Hepatocyte (in vitro differentiated cells): ENCODE results near the gene PPP2R2C.

Experiments used
- CTCF ChIP-seq: fragments of 200-600 bp; sonication (generic); IDR thresholded peaks from 2 replicates; pipeline ENCODE4 v1.5.1; 2016; ENCODE audit warnings: antibody characterized with exemption, mild to moderate bottlenecking; ENCODE audit not compliant: poor library complexity
- EZH2 ChIP-seq: fragments of 200-600 bp; sonication (generic); IDR thresholded peaks from 2 replicates; pipeline ENCODE4 v1.6.1; 2016; ENCODE audit warnings: antibody characterized with exemption, mild to moderate bottlenecking, borderline replicate concordance

- TF ChIP-seq CTCF (no peak), EZH2 (no peak)
Measured at GRCh38 chr4:6362243-6362885, 110.0 kb downstream of the PPP2R2C start.
